CD4-positive, alpha-beta T cell treated with Interleukin-15 for 4 hours (primary cell): ENCODE data around the gene PDE6A.

ENCODE experiments used
- DNase-seq: peaks from one replicate; pipeline ENCODE4 v3.0.0-alpha.2; 2020; ENCODE audit warnings: low spot score

PDE6A gene

GRCh38 chr5:149930043-149930748, 14.4 kb downstream of the PDE6A start:
- no peak for DNase-seq

- no peak for DNase-seq
Observed at GRCh38 chr5:149924486-149924885, 20.1 kb downstream of the PDE6A start.

GRCh38 chr5:149922950-149923349, 21.6 kb downstream of the PDE6A start:
- DNase-seq: no peak

GRCh38 chr5:149921597-149921996, 23.0 kb downstream of the PDE6A start:
- no peak for DNase-seq

- no peak for DNase-seq
Observed at GRCh38 chr5:149917073-149917676, 27.4 kb downstream of the PDE6A start.

- DNase-seq: no peak
Observed at GRCh38 chr5:149916334-149917072, 28.1 kb downstream of the PDE6A start.

- DNase-seq: no peak
Observed at GRCh38 chr5:149915392-149916260, 29.0 kb downstream of the PDE6A start.

GRCh38 chr5:149913436-149914419, 30.9 kb downstream of the PDE6A start:
- no peak for DNase-seq

- no peak for DNase-seq
Observed at GRCh38 chr5:149912226-149912871, 32.2 kb downstream of the PDE6A start.

- no peak for DNase-seq
Observed at GRCh38 chr5:149911031-149911430, 33.6 kb downstream of the PDE6A start.

- DNase-seq: no peak
Observed at GRCh38 chr5:149907828-149908227, 36.8 kb downstream of the PDE6A start.

GRCh38 chr5:149904977-149905376, 39.6 kb downstream of the PDE6A start:
- DNase-seq: no peak

- no peak for DNase-seq
Observed at GRCh38 chr5:149904293-149904886, 40.2 kb downstream of the PDE6A start.

GRCh38 chr5:149903404-149903803, 41.2 kb downstream of the PDE6A start:
- DNase-seq: no peak

- DNase-seq: no peak
Observed at GRCh38 chr5:149902177-149902576, 42.4 kb downstream of the PDE6A start.

- no peak for DNase-seq
Observed at GRCh38 chr5:149901511-149901910, 43.1 kb downstream of the PDE6A start.

- DNase-seq: no peak
Observed at GRCh38 chr5:149900390-149900789, 44.2 kb downstream of the PDE6A start.

GRCh38 chr5:149898811-149899210, 45.8 kb downstream of the PDE6A start:
- no peak for DNase-seq

GRCh38 chr5:149895416-149896345, 48.9 kb downstream of the PDE6A start:
- no peak for DNase-seq
